ENCODE data around the gene LPO.

- TF ChIP-seq REST (IDR thresholded peaks at IDR 0.05; ENCODE audit: low read depth) (no peak), MAX (IDR thresholded peaks at IDR 0.05) (no peak), EP300 (IDR thresholded peaks at IDR 0.05; ENCODE audit: borderline replicate concordance) (no peak), YY1 (IDR thresholded peaks at IDR 0.05; ENCODE audit: low read depth) (no peak), NFIC (IDR thresholded peaks at IDR 0.05) (no peak), CEBPB (IDR thresholded peaks at IDR 0.05) (no peak), TAF1 (IDR thresholded peaks at IDR 0.05; ENCODE audit: low read depth) (no peak), CREB1 (IDR thresholded peaks at IDR 0.05; ENCODE audit: low read depth) (no peak), FOXM1 (IDR thresholded peaks at IDR 0.05; ENCODE audit: borderline replicate concordance, low read depth) (no peak)
Measured at GRCh38 chr17:58315750-58316149, 77.4 kb downstream of the LPO start.
